ENCODE measurements around the gene RHOT2.
A peak's percentile ranks its signal among the peaks of the same experiment; 100 is the strongest.
"Not testable (repeated sequence)": the region's sequence is repeated elsewhere in the genome, so short reads cannot be mapped to it uniquely, and the experiment has no call there.

Gene RHOT2

GRCh38 chr16:700684-701584, 33.0 kb downstream of the RHOT2 start:
- DNase-seq (ENCODE audit: low read depth) = no peak

- no peak for DNase-seq (ENCODE audit: low read depth)
Observed at GRCh38 chr16:702341-702740, 34.4 kb downstream of the RHOT2 start.

GRCh38 chr16:703406-703805, 35.5 kb downstream of the RHOT2 start:
- no peak for DNase-seq (ENCODE audit: low read depth)

GRCh38 chr16:704047-704446, 36.1 kb downstream of the RHOT2 start:
- DNase-seq (ENCODE audit: low read depth) = no peak

GRCh38 chr16:704552-705380, 36.8 kb downstream of the RHOT2 start:
- DNase-seq (ENCODE audit: low read depth) = no peak

GRCh38 chr16:705431-706188, 37.7 kb downstream of the RHOT2 start, which contains the start of gene FBXL16:
TSS of gene FBXL16 (minus strand) at chr16:705801. CDS start at chr16:697405, 8,396 bp downstream.
- no peak for DNase-seq (ENCODE audit: low read depth)

GRCh38 chr16:706189-707061, 38.5 kb downstream of the RHOT2 start:
- no peak for DNase-seq (ENCODE audit: low read depth)

GRCh38 chr16:707062-707538, 39.2 kb downstream of the RHOT2 start:
- DNase-seq (ENCODE audit: low read depth) = no peak

GRCh38 chr16:708019-708418, 40.1 kb downstream of the RHOT2 start:
- no peak for DNase-seq (ENCODE audit: low read depth)

- no peak for DNase-seq (ENCODE audit: low read depth)
Observed at GRCh38 chr16:708959-709358, 41.0 kb downstream of the RHOT2 start.

GRCh38 chr16:709566-710499, 41.9 kb downstream of the RHOT2 start:
- DNase-seq (ENCODE audit: low read depth) = no peak

- no peak for DNase-seq (ENCODE audit: low read depth)
Observed at GRCh38 chr16:710500-711075, 42.7 kb downstream of the RHOT2 start.

GRCh38 chr16:711084-711483, 43.2 kb downstream of the RHOT2 start:
- DNase-seq (ENCODE audit: low read depth) = no peak

GRCh38 chr16:711548-712320, 43.8 kb downstream of the RHOT2 start:
- peak; percentile 66 for DNase-seq (ENCODE audit: low read depth)

- not testable (repeated sequence) for DNase-seq (ENCODE audit: low read depth)
Observed at GRCh38 chr16:712740-713250, 44.9 kb downstream of the RHOT2 start.

GRCh38 chr16:714079-714478, 46.1 kb downstream of the RHOT2 start:
- no peak for DNase-seq (ENCODE audit: low read depth)

GRCh38 chr16:714558-715476, 46.9 kb downstream of the RHOT2 start, which contains the start of gene METRN:
TSS of gene METRN (plus strand) at chr16:715118. CDS start at chr16:715290, 172 bp downstream.
- peak; percentile 83 for DNase-seq (ENCODE audit: low read depth)

Measured in stimulated activated CD4-positive, alpha-beta T cell treated with anti-CD3 and anti-CD28 coated beads, Interleukin-2, amount 100 ng/mL, for 4 hours (primary cell).